IPS DF 6.9 (cell line): ENCODE results near the gene UBE2I.
"Not testable (repeated sequence)": the region's sequence is repeated elsewhere in the genome, so short reads cannot be mapped to it uniquely, and the experiment has no call there.

Experiments
- DNase-seq: peaks from one replicate; pipeline ENCODE4 v3.0.0-alpha.2; 2013; ENCODE audit warnings: low read depth, low spot score
- H3K27ac ChIP-seq: one replicate; pipeline ENCODE4 v1.5.1; 2013; ENCODE audit warnings: low read length, control low read depth
- H3K27me3 ChIP-seq: 2 replicates; pipeline ENCODE4 v1.6.1; 2013; ENCODE audit warnings: mild to moderate bottlenecking, low read length; ENCODE audit not compliant: control insufficient read depth, insufficient read depth
- H3K36me3 ChIP-seq: 2 replicates; pipeline ENCODE4 v1.6.1; 2013; ENCODE audit warnings: low read length; ENCODE audit not compliant: control insufficient read depth, insufficient read depth
- H3K4me1 ChIP-seq: 2 replicates; pipeline ENCODE4 v1.6.1; 2013; ENCODE audit warnings: low read length; ENCODE audit not compliant: control insufficient read depth, insufficient read depth
- H3K4me3 ChIP-seq: 2 replicates; pipeline ENCODE4 v1.5.1; 2013; ENCODE audit warnings: mild to moderate bottlenecking, low read length
- H3K9me3 ChIP-seq: 2 replicates; pipeline ENCODE4 v1.6.1; 2013; ENCODE audit warnings: low read length, inconsistent platforms; ENCODE audit not compliant: control insufficient read depth, insufficient read depth
- WGBS: extraction: QIAGEN DNeasy Blood & Tissue Kit; methylation state at CpG from one replicate; pipeline ENCODE4 v1.1.7; 2013; ENCODE audit warnings: mixed read lengths, missing lambda C conversion rate; ENCODE audit not compliant: insufficient read length, insufficient coverage; 5-methylcytosine and 5-hydroxymethylcytosine counted together

Gene UBE2I

GRCh38 chr16:1265826-1266225 lies 43.6 kb upstream of the UBE2I start:
- Histone ChIP-seq H3K9me3 (no peaks in the 10 kb centered on the region), H3K36me3 (no peaks in the 10 kb centered on the region), H3K27ac (no peak overlapping the region), H3K4me3 (no peak overlapping the region), H3K27me3 (no peaks in the 10 kb centered on the region), H3K4me1 (peaks cover 5% of the 10 kb centered on the region)
- DNase-seq, result no peak
- WGBS, result no CpG with 5 or more reads among the region's 19 CpGs

- WGBS, result no CpG with 5 or more reads among the region's 7 CpGs
- not testable (repeated sequence) for H3K27ac ChIP-seq, H3K4me1 ChIP-seq, H3K27me3 ChIP-seq, H3K9me3 ChIP-seq, H3K36me3 ChIP-seq, H3K4me3 ChIP-seq, DNase-seq
These were observed 40.0 kb upstream of the UBE2I start for GRCh38 chr16:1269418-1269817.

- Histone ChIP-seq H3K27ac (no peak overlapping the region), H3K4me3 (no peak overlapping the region), H3K9me3 (no peaks in the 10 kb centered on the region), H3K4me1 (no peaks in the 10 kb centered on the region), H3K27me3 (no peaks in the 10 kb centered on the region), H3K36me3 (no peaks in the 10 kb centered on the region)
- no peak for DNase-seq
- no CpG with 5 or more reads among the region's 12 CpGs for WGBS
These were observed 38.1 kb upstream of the UBE2I start for GRCh38 chr16:1271380-1271723.

GRCh38 chr16:1271724-1272413 lies 37.6 kb upstream of the UBE2I start:
- H3K36me3 ChIP-seq, H3K4me3 ChIP-seq, H3K27me3 ChIP-seq, H3K9me3 ChIP-seq, H3K27ac ChIP-seq, H3K4me1 ChIP-seq, DNase-seq: not testable (repeated sequence)
- WGBS, result no CpG with 5 or more reads among the region's 19 CpGs

- no peak overlapping the region for H3K27ac ChIP-seq
- no peaks in the 10 kb centered on the region for H3K9me3 ChIP-seq
- DNase-seq, result no peak
- no peaks in the 10 kb centered on the region for H3K27me3 ChIP-seq
- no peak overlapping the region for H3K4me3 ChIP-seq
- H3K4me1 ChIP-seq, result no peaks in the 10 kb centered on the region
- no CpG with 5 or more reads among the region's 9 CpGs for WGBS
- H3K36me3 ChIP-seq, result no peaks in the 10 kb centered on the region
These were observed 36.8 kb upstream of the UBE2I start for GRCh38 chr16:1272453-1273198.

- no CpG with 5 or more reads among the region's 15 CpGs for WGBS
- no peaks in the 10 kb centered on the region for H3K27me3 ChIP-seq
- H3K36me3 ChIP-seq, result no peaks in the 10 kb centered on the region
- H3K27ac ChIP-seq, result no peak overlapping the region
- DNase-seq, result no peak
- peaks cover 5% of the 10 kb centered on the region for H3K4me1 ChIP-seq
- no peak overlapping the region for H3K4me3 ChIP-seq
- H3K9me3 ChIP-seq, result no peaks in the 10 kb centered on the region
These were observed 35.6 kb upstream of the UBE2I start for GRCh38 chr16:1273816-1274215.

GRCh38 chr16:1274767-1275166 lies 34.7 kb upstream of the UBE2I start:
- H3K4me1 ChIP-seq, result peaks cover 5% of the 10 kb centered on the region
- no peak for DNase-seq
- no peak overlapping the region for H3K27ac ChIP-seq
- no peak overlapping the region for H3K4me3 ChIP-seq
- H3K9me3 ChIP-seq, result no peaks in the 10 kb centered on the region
- H3K36me3 ChIP-seq, result no peaks in the 10 kb centered on the region
- no peaks in the 10 kb centered on the region for H3K27me3 ChIP-seq
- WGBS, result no CpG with 5 or more reads among the region's 7 CpGs

GRCh38 chr16:1275791-1276579 lies 33.5 kb upstream of the UBE2I start:
- H3K9me3 ChIP-seq, result no peaks in the 10 kb centered on the region
- H3K4me3 ChIP-seq, result no peak overlapping the region
- DNase-seq, result no peak
- H3K36me3 ChIP-seq, result no peaks in the 10 kb centered on the region
- H3K27me3 ChIP-seq, result no peaks in the 10 kb centered on the region
- H3K27ac ChIP-seq, result no peak overlapping the region
- no CpG with 5 or more reads among the region's 30 CpGs for WGBS
- peaks cover 5% of the 10 kb centered on the region for H3K4me1 ChIP-seq

GRCh38 chr16:1276580-1276878 lies 32.9 kb upstream of the UBE2I start:
- H3K9me3 ChIP-seq, result no peaks in the 10 kb centered on the region
- H3K36me3 ChIP-seq, result no peaks in the 10 kb centered on the region
- no peaks in the 10 kb centered on the region for H3K27me3 ChIP-seq
- no peak for DNase-seq
- no CpG with 5 or more reads among the region's 14 CpGs for WGBS
- peaks cover 5% of the 10 kb centered on the region for H3K4me1 ChIP-seq
- H3K4me3 ChIP-seq, result no peak overlapping the region
- no peak overlapping the region for H3K27ac ChIP-seq

- H3K9me3 ChIP-seq, result no peaks in the 10 kb centered on the region
- H3K4me3 ChIP-seq, result no peak overlapping the region
- no peaks in the 10 kb centered on the region for H3K27me3 ChIP-seq
- no CpG with 5 or more reads among the region's 19 CpGs for WGBS
- DNase-seq, result no peak
- H3K27ac ChIP-seq, result no peak overlapping the region
- no peaks in the 10 kb centered on the region for H3K36me3 ChIP-seq
- H3K4me1 ChIP-seq, result peaks cover 5% of the 10 kb centered on the region
These were observed 32.3 kb upstream of the UBE2I start for GRCh38 chr16:1277151-1277598.
